Raji (cell line): Measurements from ENCODE around the gene LIPA.

Source experiments
- POLR2A ChIP-seq: IDR thresholded peaks from 2 replicates; pipeline ENCODE4 v1.6.1; 2011; ENCODE audit warnings: low read depth, low read length, control low read depth; ENCODE audit not compliant: insufficient read depth

Gene LIPA

DNA sequence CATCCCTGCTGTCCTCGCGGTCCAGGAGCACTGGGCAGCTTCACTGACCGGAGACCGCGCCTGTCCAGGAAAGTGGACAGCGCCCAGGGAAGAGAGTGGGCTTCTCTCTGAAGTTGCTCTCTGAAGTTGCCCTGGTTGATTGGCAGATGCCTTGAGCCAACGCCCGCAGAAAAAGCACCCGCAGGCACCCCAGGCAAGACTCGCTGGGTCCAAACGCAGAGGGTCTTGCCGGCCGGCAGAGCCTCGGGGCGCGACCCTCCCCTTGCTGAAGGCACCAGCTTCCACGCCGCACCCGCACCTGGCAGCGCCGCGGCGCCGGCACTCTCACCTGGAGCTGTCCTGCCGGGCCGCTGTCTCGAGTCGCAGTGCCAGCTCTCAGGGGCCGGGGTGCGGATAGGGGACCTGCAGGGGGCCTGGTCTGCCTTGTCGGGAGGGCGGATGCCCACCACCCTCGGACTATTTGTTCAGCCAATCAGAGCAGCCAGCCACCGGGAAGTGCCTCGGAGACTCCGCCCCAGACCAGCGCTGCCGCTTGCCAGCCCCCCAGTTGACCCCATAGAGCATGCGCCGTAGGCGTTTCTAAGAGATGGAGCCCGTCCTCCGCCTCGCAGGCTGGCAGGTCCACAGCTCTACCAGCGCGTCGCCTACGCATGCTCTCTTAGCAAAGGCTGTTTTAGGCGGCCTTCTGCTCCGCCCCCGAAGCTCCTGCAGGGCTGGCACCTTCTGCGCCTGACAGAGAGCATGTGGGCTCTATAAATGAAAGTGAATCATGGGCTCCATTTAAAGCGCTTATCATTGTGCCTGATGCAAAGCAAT lies at the start of gene LIPA:
Gene LIPA (minus strand): TSS at position 367 of the 816 bp plus-strand sequence. CDS start 4,127 bp downstream, outside the sequence.
- peak; percentile 87 for TF ChIP-seq POLR2A

DNA sequence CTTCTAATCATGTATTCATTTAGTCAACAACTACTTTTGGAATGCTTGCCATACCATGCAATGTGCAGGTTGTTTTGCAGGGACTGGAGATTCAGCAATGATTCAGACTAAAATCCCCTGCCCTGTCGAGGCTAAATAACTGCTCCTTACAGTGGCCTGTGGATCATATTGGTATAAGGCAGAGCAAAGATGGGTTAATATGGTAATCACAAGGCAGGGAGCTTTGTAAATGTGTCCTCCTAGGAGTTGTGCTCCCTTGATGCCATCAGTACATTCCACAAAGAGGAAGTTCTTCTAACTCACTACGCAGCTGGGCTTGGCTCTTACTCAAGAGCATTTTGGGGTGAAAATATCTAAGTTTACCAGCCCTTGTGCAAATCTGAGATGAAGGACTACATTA lies 49.7 kb upstream of the LIPA start:
- no peak for TF ChIP-seq POLR2A

- TF ChIP-seq POLR2A: no peak
These were observed 47.5 kb upstream of the LIPA start for GRCh38 chr10:89299031-89299430.

DNA sequence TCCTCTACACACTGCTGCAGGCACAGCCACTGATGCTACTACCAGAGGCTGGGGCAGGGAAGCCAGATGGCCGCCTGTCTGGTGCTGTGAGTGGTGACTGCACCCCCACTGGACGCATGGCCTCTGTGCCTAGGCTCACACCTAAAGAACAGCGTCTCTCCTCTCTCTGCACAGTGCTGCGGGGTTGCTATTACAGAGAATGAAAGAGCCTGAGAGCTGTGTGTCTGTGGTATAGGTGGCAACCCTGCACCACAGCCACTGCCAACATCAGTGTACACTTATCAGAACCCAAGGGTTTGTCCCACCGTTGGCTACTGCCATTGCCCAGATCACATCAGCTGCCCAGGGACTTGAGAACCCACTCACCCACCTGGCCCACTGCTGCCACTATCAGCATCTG lies 46.2 kb upstream of the LIPA start:
- TF ChIP-seq POLR2A: no peak

DNA sequence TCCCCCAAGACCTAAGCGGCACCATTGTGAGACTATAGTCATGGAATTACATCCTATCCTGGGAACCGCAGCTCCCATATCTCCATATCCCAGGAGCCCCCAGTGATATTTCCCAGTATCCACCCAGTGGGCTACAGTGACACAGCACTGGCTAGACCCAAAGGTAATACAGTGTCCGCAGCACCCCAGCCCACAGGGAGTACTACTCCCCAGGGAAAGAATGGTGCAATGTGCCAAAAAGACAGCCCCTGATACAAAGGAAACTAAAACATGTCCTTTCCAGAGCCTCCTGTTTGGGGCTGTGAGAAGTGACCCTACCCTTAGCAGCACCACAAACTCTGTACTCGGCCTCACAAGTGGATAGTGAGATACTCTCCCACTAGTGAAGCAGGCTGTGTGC lies 45.8 kb upstream of the LIPA start:
- TF ChIP-seq POLR2A: no peak

GRCh38 chr10:89296220-89296648 lies 44.7 kb upstream of the LIPA start:
- TF ChIP-seq POLR2A: no peak

- TF ChIP-seq POLR2A: no peak
These were observed 44.0 kb upstream of the LIPA start for GRCh38 chr10:89295597-89295996.

DNA sequence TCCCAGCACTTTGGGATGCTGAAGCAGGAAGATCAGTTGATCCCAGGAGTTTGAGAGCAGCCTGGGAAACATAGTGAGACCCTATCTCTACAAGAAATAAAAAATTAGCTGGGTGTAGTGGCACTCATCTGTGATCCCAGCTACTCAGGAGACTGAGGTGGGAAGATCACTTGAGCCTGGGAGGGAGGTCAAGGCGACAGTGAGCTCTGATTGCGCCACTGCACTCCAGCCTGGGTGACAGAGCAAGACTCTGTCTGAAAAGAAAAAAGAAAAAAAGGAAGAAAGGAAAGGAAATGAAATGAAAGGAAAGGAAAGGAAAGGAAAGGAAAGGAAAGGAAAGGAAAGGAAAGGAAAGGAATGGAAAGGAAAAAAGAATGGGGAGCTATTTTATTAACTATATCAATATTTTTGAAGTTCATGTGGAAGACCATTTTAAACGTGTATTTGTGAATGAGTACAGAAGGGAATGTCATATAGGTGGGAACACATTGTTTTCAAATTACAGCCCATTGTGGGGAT lies 43.2 kb upstream of the LIPA start:
- TF ChIP-seq POLR2A: no peak

DNA sequence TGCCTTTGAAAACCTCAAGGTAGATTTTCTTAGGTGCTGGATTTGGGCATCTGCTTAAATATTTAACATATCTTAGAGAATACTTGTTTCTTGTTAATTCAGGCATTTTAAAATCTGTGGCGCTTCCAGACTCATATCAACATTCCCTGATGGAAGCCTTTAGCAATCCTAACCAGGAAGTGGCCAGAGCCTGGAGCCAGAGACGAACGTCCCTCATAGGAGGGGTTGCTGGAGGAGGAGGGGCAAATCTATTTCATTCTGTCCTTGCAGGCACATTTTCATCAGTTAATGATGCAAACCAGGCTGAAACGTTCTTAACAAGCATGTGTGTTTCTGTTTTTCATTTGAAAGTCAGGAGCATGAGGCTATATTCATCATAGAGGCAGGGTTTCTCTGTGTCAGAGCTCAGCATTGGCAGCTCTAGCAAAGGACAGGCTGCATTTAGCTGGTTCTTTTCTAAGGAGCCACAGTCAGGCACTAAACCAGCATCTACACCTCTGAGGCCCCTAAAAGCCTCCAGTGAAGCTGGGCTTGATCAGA lies 32.4 kb upstream of the LIPA start:
- TF ChIP-seq POLR2A: no peak

DNA sequence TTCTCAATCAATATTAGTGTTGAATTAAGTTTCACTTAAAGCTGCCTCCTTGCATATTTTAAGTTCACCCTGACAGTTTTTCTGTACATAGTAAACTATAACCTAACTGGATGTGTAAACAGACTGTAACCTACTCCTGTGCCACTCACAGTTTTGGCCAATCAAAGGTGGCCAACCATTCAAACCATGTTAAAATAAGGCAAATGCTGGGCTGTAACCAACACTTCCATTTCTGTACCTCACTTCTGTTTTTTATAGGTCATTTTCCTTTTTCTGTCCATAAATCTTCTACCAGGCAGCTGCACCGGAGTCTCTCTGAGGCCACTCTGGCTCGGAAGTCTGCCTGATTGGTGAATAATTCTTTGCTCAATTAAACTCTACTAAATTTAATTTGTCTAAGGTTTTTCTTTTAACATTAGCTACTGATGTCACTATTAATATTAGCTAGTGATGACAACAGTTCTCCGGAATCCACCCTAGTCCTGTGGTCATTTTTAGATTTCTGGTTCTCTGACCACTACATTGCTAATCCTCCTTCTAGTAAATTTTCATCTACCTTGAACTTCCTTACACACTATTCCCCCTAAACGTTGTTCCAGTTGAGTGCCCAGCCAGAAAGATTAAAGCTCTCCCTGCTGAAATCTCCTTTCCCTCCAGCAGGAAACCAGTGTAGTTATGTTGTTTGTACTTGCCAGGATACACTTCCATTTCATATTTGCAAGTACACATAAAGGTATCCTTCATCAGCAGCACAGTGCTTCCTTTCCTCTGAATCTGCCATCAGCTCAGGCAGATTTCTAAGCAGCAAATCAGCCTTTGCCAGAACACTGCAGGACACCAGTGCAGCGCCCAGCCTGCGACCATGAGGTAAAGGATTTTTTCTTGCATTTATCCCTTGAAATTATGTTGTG lies 31.7 kb upstream of the LIPA start:
- TF ChIP-seq POLR2A: no peak

GRCh38 chr10:89281606-89282395 lies 30.2 kb upstream of the LIPA start:
- no peak for TF ChIP-seq POLR2A

GRCh38 chr10:89280508-89280907 lies 28.9 kb upstream of the LIPA start:
- TF ChIP-seq POLR2A: no peak

- no peak for TF ChIP-seq POLR2A
These were observed 27.9 kb upstream of the LIPA start for GRCh38 chr10:89279421-89279869.

DNA sequence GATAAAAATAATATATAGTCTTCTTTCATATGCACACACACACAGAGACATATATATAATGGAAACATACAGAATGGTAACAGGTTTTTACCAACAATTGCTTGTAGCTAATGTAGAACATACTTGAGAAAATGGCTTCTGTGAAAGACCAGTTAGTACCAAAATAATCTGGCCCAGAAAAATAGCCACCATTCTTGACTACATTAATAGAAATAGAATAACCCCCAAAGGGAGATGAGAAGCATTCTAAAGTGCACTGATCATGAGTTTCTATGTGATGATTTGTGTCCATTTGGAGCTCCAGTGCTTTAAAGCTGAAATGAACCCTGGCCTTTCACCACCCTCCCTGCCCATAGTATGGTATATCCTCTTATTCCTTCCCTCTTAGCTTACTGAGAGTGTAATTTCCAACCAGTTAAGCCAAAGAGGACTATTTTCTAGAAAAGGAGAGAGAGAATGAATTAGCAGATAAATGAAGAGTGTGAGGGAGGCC lies 27.4 kb upstream of the LIPA start:
- TF ChIP-seq POLR2A: no peak
